A549 (cell line): Measurements from ENCODE around the gene LMO7. TPM values are rescaled to one million over a fixed set of nuclear protein-coding genes. Genes with fewer than 3 reads are reported as not detected.
A peak's percentile ranks its signal among the peaks of the same experiment; 100 is the strongest.

ENCODE experiments used
- ATAC-seq, 2 experiments: fragments of 200-7000 bp in 1 of 2; fragments of >200 bp in 1 of 2; cut with Nextera tagmentation in 1 of 2; cut with Tn5 transposase in 1 of 2; 3 replicates each; pipeline versions ENCODE4 v1.8.0 to v1.9.1; 2018 to 2020; ENCODE audit warnings: mild to moderate bottlenecking in 1 of 2, moderate library complexity in 1 of 2
- CTCF ChIA-PET: fragments of 300-600 bp; sonication (Branson Sonifier 250); formaldehyde crosslinking; extraction: SDS; loops from one replicate; lab custom pipeline; 2021; ENCODE audit warnings: antibody characterized with exemption, inconsistent platforms; lab: Yijun Ruan, JAX
- POLR2A ChIA-PET: fragments of 350-600 bp; formaldehyde crosslinking; extraction: SDS; loops from one replicate; lab custom pipeline; 2021; ENCODE audit warnings: antibody characterized with exemption, inconsistent platforms; lab: Yijun Ruan, JAX
- DNase-seq, 2 experiments: peaks; one replicate each; pipeline versions ENCODE4 v3.0.0 to v3.0.0-alpha.2; 2011 to 2016; ENCODE audit warnings: low read depth in 1 of 2, low spot score in 1 of 2
- FAIRE-seq: peaks from 2 replicates; lab custom pipeline; 2011; peaks lifted over from hg19 to GRCh38; lab: Jason Lieb, UNC
- H3K27ac ChIP-seq, 2 experiments: fragments of >200 bp; sonication (Bioruptor Twin); formaldehyde crosslinking; 3 replicates each; pipeline ENCODE4 v1.5.1; 2016 to 2017
- H3K4me1 ChIP-seq: fragments of >200 bp; sonication (Bioruptor Twin); formaldehyde crosslinking; 3 replicates; pipeline ENCODE4 v1.6.1; 2016
- H3K4me2 ChIP-seq: fragments of >200 bp; sonication (Bioruptor Twin); formaldehyde crosslinking; 3 replicates; pipeline ENCODE4 v1.6.1; 2016
- H3K4me3 ChIP-seq: fragments of >200 bp; sonication (Bioruptor Twin); formaldehyde crosslinking; 3 replicates; pipeline ENCODE4 v1.5.1; 2016
- H3K9me3 ChIP-seq: fragments of >200 bp; sonication (Bioruptor Twin); formaldehyde crosslinking; 3 replicates; pipeline ENCODE4 v1.6.1; 2016
- ATOH8 ChIP-seq: fragments of 250-450 bp; sonication (Bioruptor Pico); IDR thresholded peaks from 2 replicates; pipeline ENCODE4 v1.5.0; 2020; ENCODE audit warnings: low read depth, mild to moderate bottlenecking, moderate library complexity
- BHLHE40 ChIP-seq: IDR thresholded peaks from 2 replicates; pipeline ENCODE4 v1.6.1; 2012; ENCODE audit warnings: low read depth, low read length, inconsistent platforms
- CBX8 ChIP-seq: fragments of 200-600 bp; sonication (generic); IDR thresholded peaks from 2 replicates; pipeline ENCODE4 v1.6.1; 2016
- CEBPB ChIP-seq, 2 experiments: fragments of >200 bp in 1 of 2; sonication (Bioruptor Twin) in 1 of 2; formaldehyde crosslinking in 1 of 2; IDR thresholded peaks; 2 replicates each; pipeline ENCODE4 v1.6.1; 2012 to 2016
- CHD4 ChIP-seq: fragments of 200-600 bp; sonication (generic); IDR thresholded peaks from 2 replicates; pipeline ENCODE4 v1.6.1; 2016; ENCODE audit warnings: antibody characterized with exemption, mild to moderate bottlenecking, borderline replicate concordance
- E2F6 ChIP-seq: IDR thresholded peaks from 2 replicates; pipeline ENCODE4 v1.6.1; 2012; ENCODE audit warnings: low read depth, borderline replicate concordance
- EHF ChIP-seq: fragments of 250-450 bp; sonication (Bioruptor Pico); IDR thresholded peaks from 2 replicates; pipeline ENCODE4 v1.5.0; 2020; ENCODE audit warnings: mild to moderate bottlenecking
- EHMT2 ChIP-seq: fragments of 200-600 bp; sonication (generic); IDR thresholded peaks from 2 replicates; pipeline ENCODE4 v1.6.1; 2016; ENCODE audit warnings: antibody characterized with exemption, low read depth, mild to moderate bottlenecking, moderate library complexity
- ELK1 ChIP-seq: fragments of 150-350 bp; IDR thresholded peaks from 2 replicates; pipeline ENCODE4 v1.6.1; 2014; ENCODE audit warnings: low read depth, mild to moderate bottlenecking, low read length
- EP300 ChIP-seq, 2 experiments: fragments of >200 bp; sonication (Bioruptor Twin); formaldehyde crosslinking; IDR thresholded peaks; 2 replicates in 1 of 2; 3 replicates in 1 of 2; pipeline ENCODE4 v1.6.1; 2016 to 2017
- ESRRA ChIP-seq: fragments of 150-350 bp; IDR thresholded peaks from 2 replicates; pipeline ENCODE4 v1.6.1; 2014; ENCODE audit warnings: mild to moderate bottlenecking, low read length, borderline replicate concordance
- FOSL2 ChIP-seq, 2 experiments: fragments of 450-650 bp in 1 of 2; fragments of >200 bp in 1 of 2; sonication (Bioruptor Twin) in 1 of 2; formaldehyde crosslinking; IDR thresholded peaks; 2 replicates each; pipeline versions ENCODE4 v1.5.0 to v1.6.1; 2016 to 2020; ENCODE audit warnings: mild to moderate bottlenecking in 1 of 2, moderate library complexity in 1 of 2
- FOXS1 ChIP-seq: fragments of 250-450 bp; sonication (Bioruptor Pico); IDR thresholded peaks from 2 replicates; pipeline ENCODE4 v1.5.0; 2020; ENCODE audit warnings: mild to moderate bottlenecking, moderate library complexity
- GATA3 ChIP-seq: IDR thresholded peaks from 2 replicates; pipeline ENCODE4 v1.6.1; 2012; ENCODE audit warnings: borderline replicate concordance
- HDAC2 ChIP-seq: fragments of 200-600 bp; sonication (generic); IDR thresholded peaks from 2 replicates; pipeline ENCODE4 v1.6.1; 2016
- JUN ChIP-seq, 2 experiments: fragments of >200 bp; sonication (Bioruptor Twin); formaldehyde crosslinking; IDR thresholded peaks; 2 replicates in 1 of 2; 3 replicates in 1 of 2; pipeline ENCODE4 v1.6.1; 2016 to 2017
- JUNB ChIP-seq: fragments of >200 bp; sonication (Bioruptor Twin); formaldehyde crosslinking; IDR thresholded peaks from 2 replicates; pipeline ENCODE4 v1.6.1; 2016
- KDM1A ChIP-seq: fragments of 200-600 bp; sonication (generic); IDR thresholded peaks from 2 replicates; pipeline ENCODE4 v1.6.1; 2016; ENCODE audit warnings: low read depth, mild to moderate bottlenecking
- KDM5A ChIP-seq: fragments of 200-600 bp; sonication (generic); IDR thresholded peaks from 2 replicates; pipeline ENCODE4 v1.6.1; 2016; ENCODE audit warnings: antibody characterized with exemption, mild to moderate bottlenecking
- MAFK ChIP-seq: fragments of 450-650 bp; IDR thresholded peaks from 2 replicates; pipeline ENCODE4 v1.6.1; 2014; ENCODE audit not compliant: partially characterized antibody
- MAX ChIP-seq: IDR thresholded peaks from 2 replicates; pipeline ENCODE4 v1.6.1; 2012
- MYC ChIP-seq: IDR thresholded peaks from 2 replicates; pipeline ENCODE4 v1.6.1; 2012; ENCODE audit warnings: mild to moderate bottlenecking, inconsistent platforms, low read length, improper control_type of control experiment, borderline replicate concordance
- PHF8 ChIP-seq: fragments of 200-600 bp; sonication (generic); IDR thresholded peaks from 2 replicates; pipeline ENCODE4 v1.6.1; 2016; ENCODE audit warnings: low read depth, mild to moderate bottlenecking, antibody characterized with exemption, moderate library complexity, borderline replicate concordance
- RARB ChIP-seq: fragments of 250-450 bp; sonication (Bioruptor Pico); IDR thresholded peaks from 2 replicates; pipeline ENCODE4 v1.8.0; 2021; ENCODE audit warnings: mild to moderate bottlenecking, moderate library complexity
- RFX5 ChIP-seq: fragments of 450-650 bp; IDR thresholded peaks from 2 replicates; pipeline ENCODE4 v1.7.1; 2014; ENCODE audit warnings: antibody characterized with exemption, mild to moderate bottlenecking, moderate library complexity
- USF2 ChIP-seq: fragments of 450-650 bp; IDR thresholded peaks from 2 replicates; pipeline ENCODE4 v1.6.1; 2014; ENCODE audit warnings: antibody characterized with exemption
- WGBS: methylation state at CpG from one replicate; pipeline ENCODE4 v1.1.6; 2017; ENCODE audit errors: missing lambda C conversion rate; 5-methylcytosine and 5-hydroxymethylcytosine counted together
- polyA plus RNA-seq, 4 experiments: library from polyadenylated mRNA; depleted of rRNA in 3 of 4; stranded (reverse); fragments of >200 nt; fragmentation: RNase III in 1 of 4; extraction: RNeasy Plus Mini Kit Qiagen cat#74134 plus additional on column Dnase treatment in 1 of 4; gene quantifications; 2 replicates in 3 of 4; 3 replicates in 1 of 4; pipeline ENCODE4 v1.2.3, GENCODE V29; 2011 to 2017

LMO7 gene
- polyA plus RNA-seq, 2 of the 4 experiments (the other 2 are of a cell fraction), result 23.4 to 33.2 TPM

- ATAC-seq (no peak; a peak in 1 of 6 replicates), DNase-seq (peak in 1 of 2 experiments; percentile 26), FAIRE-seq (no peak)
- Histone ChIP-seq H3K4me3 (no peak overlapping the region), H3K9me3 (no peaks in the 10 kb centered on the region), H3K4me1 (peaks cover 26% of the 10 kb centered on the region), H3K27ac (peak overlapping the region; percentile 74 to 85), H3K4me2 (peak overlapping the region; percentile 84)
- ChIA-PET CTCF (interaction anchor here (0.6 to 4.8 kb wide), 7 partner anchors 9 to 171 kb away, joined by 3 to 51 read pairs (median 5); no protein-coding TSS in a partner anchor), POLR2A (no interaction called here)
- 72% methylated on average over 7 of the region's 7 CpGs for WGBS
- TF ChIP-seq CBX8, result no peak
- no peak for TF ChIP-seq ATOH8 (CRISPR knock-in tag)
- no peak for TF ChIP-seq EHMT2
- TF ChIP-seq MAFK, result no peak
- no peak for TF ChIP-seq MYC
- no peak for TF ChIP-seq RARB (CRISPR knock-in tag)
- no peak for TF ChIP-seq PHF8
- no peak for TF ChIP-seq KDM5A
- no peak for TF ChIP-seq HDAC2
- no peak for TF ChIP-seq USF2
- no peak for TF ChIP-seq ELK1
- TF ChIP-seq JUNB, result no peak
- TF ChIP-seq CHD4, result no peak
- TF ChIP-seq KDM1A, result no peak
- TF ChIP-seq FOXS1 (CRISPR knock-in tag), result no peak
- TF ChIP-seq E2F6, result no peak
- no peak for TF ChIP-seq GATA3
Measured at GRCh38 chr13:75704194-75704926, 68.2 kb downstream of the LMO7 start.

- Histone ChIP-seq H3K27ac (peak overlapping the region; percentile 74 to 85), H3K4me3 (no peak overlapping the region), H3K4me1 (peaks cover 26% of the 10 kb centered on the region), H3K4me2 (peak overlapping the region; percentile 84), H3K9me3 (no peaks in the 10 kb centered on the region)
- TF ChIP-seq MYC (no peak), MAX (peak; percentile 36; the same call in 1 of the 2 replicates)
- ChIA-PET POLR2A (no interaction called here), CTCF (interaction anchor here (0.6 to 4.8 kb wide), 5 partner anchors 9 to 171 kb away, joined by 3 to 51 read pairs (median 5); no protein-coding TSS in a partner anchor)
- 19% methylated on average over 10 of the region's 10 CpGs for WGBS
- FAIRE-seq (no peak), ATAC-seq (peak; percentile 87 to 90), DNase-seq (peak in 1 of 2 experiments; percentile 64)
Measured at GRCh38 chr13:75704927-75705288, 68.8 kb downstream of the LMO7 start.

- DNase-seq (peak; percentile 50 to 91), FAIRE-seq (no peak), ATAC-seq (peak; percentile 86 to 93)
- 0% methylated on average over 1 of the region's 1 CpG for WGBS
- peak; percentile 89 for TF ChIP-seq GATA3
- TF ChIP-seq RARB (CRISPR knock-in tag), result no peak
- TF ChIP-seq CBX8, result no peak
- no peak for TF ChIP-seq EHF (CRISPR knock-in tag)
- TF ChIP-seq MYC, result 0 out of 2 replicates have a peak, but pooled peaks have one; percentile 35
- TF ChIP-seq CEBPB (IDR thresholded peaks at IDR 0.05), result peak in 1 of 2 experiments; percentile 39; a peak in 1 of 4 replicates
- TF ChIP-seq JUNB, result peak; percentile 87
- peak in 1 of 2 experiments; percentile 58; a peak in 2 of 5 replicates for TF ChIP-seq JUN (IDR thresholded peaks at IDR 0.05)
- no peak for TF ChIP-seq BHLHE40
- TF ChIP-seq EP300 (IDR thresholded peaks at IDR 0.05), result peak; percentile 57 to 76; a peak in 3 of 5 replicates
- peak; percentile 85 for TF ChIP-seq MAX
- TF ChIP-seq ESRRA, result no peak
- no peak for TF ChIP-seq RFX5
- TF ChIP-seq USF2, result no peak
- TF ChIP-seq FOSL2 (IDR thresholded peaks at IDR 0.05), result peak; percentile 79
- TF ChIP-seq FOSL2 (CRISPR knock-in tag; IDR thresholded peaks at IDR 0.05), result peak; percentile 98
- peaks cover 26% of the 10 kb centered on the region for H3K4me1 ChIP-seq
- peak overlapping the region; percentile 84 for H3K4me2 ChIP-seq
- POLR2A ChIA-PET, result no interaction called here
- no peaks in the 10 kb centered on the region for H3K9me3 ChIP-seq
- CTCF ChIA-PET, result interaction anchor here (1.5 to 4.8 kb wide), 2 partner anchors 10 to 165 kb away, joined by 5 to 51 read pairs; no protein-coding TSS in a partner anchor
- no peak overlapping the region for H3K4me3 ChIP-seq
- H3K27ac ChIP-seq, result peak overlapping the region; percentile 74 to 85
Measured at GRCh38 chr13:75705395-75705794, 69.3 kb downstream of the LMO7 start.
